Activated T-cell treated with anti-CD3 and anti-CD28 coated beads for 1 hour (primary cell): ENCODE data around the gene CD81.
"Not testable (repeated sequence)": the region's sequence is repeated elsewhere in the genome, so short reads cannot be mapped to it uniquely, and the experiment has no call there.

Source experiments
- DNase-seq: peaks from one replicate; pipeline ENCODE4 v3.0.0-alpha.2; 2020; ENCODE audit warnings: low read depth

Gene CD81

GRCh38 chr11:2357651-2358050 lies 19.5 kb upstream of the CD81 start:
- not testable (repeated sequence) for DNase-seq

GRCh38 chr11:2358754-2359442 lies 18.2 kb upstream of the CD81 start:
- DNase-seq, result no peak

GRCh38 chr11:2359557-2359956 lies 17.6 kb upstream of the CD81 start:
- no peak for DNase-seq

GRCh38 chr11:2360081-2360642 lies 16.9 kb upstream of the CD81 start:
- DNase-seq, result no peak

GRCh38 chr11:2361565-2361964 lies 15.5 kb upstream of the CD81 start:
- no peak for DNase-seq

GRCh38 chr11:2362414-2362813 lies 14.7 kb upstream of the CD81 start:
- DNase-seq, result no peak

GRCh38 chr11:2363130-2363529 lies 14.0 kb upstream of the CD81 start:
- DNase-seq, result no peak

GRCh38 chr11:2363577-2364370 lies 13.3 kb upstream of the CD81 start:
- DNase-seq, result no peak

GRCh38 chr11:2364386-2364785 lies 12.7 kb upstream of the CD81 start:
- DNase-seq, result not testable (repeated sequence)

GRCh38 chr11:2365571-2366210 lies 11.4 kb upstream of the CD81 start:
- no peak for DNase-seq

GRCh38 chr11:2366276-2366675 lies 10.8 kb upstream of the CD81 start:
- DNase-seq, result no peak

GRCh38 chr11:2366733-2367132 lies 10.4 kb upstream of the CD81 start:
- DNase-seq, result no peak

GRCh38 chr11:2367266-2368160 lies 9.6 kb upstream of the CD81 start:
- DNase-seq, result no peak

- DNase-seq, result no peak
These were observed 8.8 kb upstream of the CD81 start for GRCh38 chr11:2368178-2368850.

GRCh38 chr11:2368851-2369180 lies 8.3 kb upstream of the CD81 start:
- no peak for DNase-seq

GRCh38 chr11:2369320-2369719 lies 7.8 kb upstream of the CD81 start:
- DNase-seq, result no peak

GRCh38 chr11:2369896-2370295 lies 7.2 kb upstream of the CD81 start:
- no peak for DNase-seq

GRCh38 chr11:2374456-2375201 lies 2.5 kb upstream of the CD81 start:
- no peak for DNase-seq

- DNase-seq, result no peak
These were observed 1.7 kb upstream of the CD81 start for GRCh38 chr11:2375341-2375853.

GRCh38 chr11:2375964-2376551 lies 1.1 kb upstream of the CD81 start:
- DNase-seq, result no peak
